NCI-H2029 treated with DMSO at 0.1 percent for 48 hours (cell line): ENCODE results near the gene MRPS12.

Experiments
- DNase-seq: peaks from one replicate; lab custom pipeline; 2025; lab: John Stamatoyannopoulos, UW

The MRPS12 gene

GRCh38 chr19:38911388-38912001, 19.2 kb upstream of the MRPS12 start:
- no peak for DNase-seq

- DNase-seq: no peak
Measured at GRCh38 chr19:38912600-38913514, 17.9 kb upstream of the MRPS12 start.

- no peak for DNase-seq
Measured at GRCh38 chr19:38913958-38914357, 16.8 kb upstream of the MRPS12 start.

GRCh38 chr19:38915329-38916321, 15.1 kb upstream of the MRPS12 start:
- no peak for DNase-seq

GRCh38 chr19:38917516-38917915, 13.2 kb upstream of the MRPS12 start:
- no peak for DNase-seq

- DNase-seq: no peak
Measured at GRCh38 chr19:38917921-38918491, 12.7 kb upstream of the MRPS12 start.

- DNase-seq: no peak
Measured at GRCh38 chr19:38918526-38918925, 12.2 kb upstream of the MRPS12 start.

- DNase-seq: no peak
Measured at GRCh38 chr19:38919837-38920601, 10.7 kb upstream of the MRPS12 start.

- DNase-seq: no peak
Measured at GRCh38 chr19:38920602-38921419, 9.9 kb upstream of the MRPS12 start.

- no peak for DNase-seq
Measured at GRCh38 chr19:38921420-38922274, 9.1 kb upstream of the MRPS12 start.

- no peak for DNase-seq
Measured at GRCh38 chr19:38922482-38922881, 8.3 kb upstream of the MRPS12 start.

- DNase-seq: no peak
Measured at GRCh38 chr19:38924388-38924787, 6.4 kb upstream of the MRPS12 start.

- DNase-seq: no peak
Measured at GRCh38 chr19:38928391-38929001, 2.2 kb upstream of the MRPS12 start.

- DNase-seq: peak; percentile 90
Measured at GRCh38 chr19:38929929-38930775, 592 bp upstream of the MRPS12 start, which contains the start of gene SARS2. SARS2 (minus strand) TSS chr19:38930763; CDS start chr19:38930736, 27 bp downstream.

GRCh38 chr19:38931521-38931793, 713 bp downstream of the MRPS12 start:
- DNase-seq: no peak

GRCh38 chr19:38932425-38933179, 1.9 kb downstream of the MRPS12 start:
- DNase-seq: no peak

- no peak for DNase-seq
Measured at GRCh38 chr19:38933544-38933943, 2.8 kb downstream of the MRPS12 start.
